Keratinocyte (primary cell): Measurements from ENCODE around the gene LDLRAP1. TPM values are rescaled to one million over a fixed set of nuclear protein-coding genes. Genes with fewer than 3 reads are reported as not detected.

Experiments
- DNase-seq: peaks from one replicate; pipeline ENCODE4 v3.0.0-alpha.2; 2011; ENCODE audit warnings: low read depth, missing footprints, low spot score
- FAIRE-seq: peaks from 2 replicates; lab custom pipeline; 2011; peaks lifted over from hg19 to GRCh38; lab: Jason Lieb, UNC
- H2AFZ ChIP-seq: 2 replicates; pipeline ENCODE4 v1.6.0; 2012; ENCODE audit warnings: low read length, control low read depth, inconsistent platforms; ENCODE audit not compliant: control insufficient read depth
- H3K27ac ChIP-seq: 2 replicates; pipeline ENCODE4 v1.5.1; 2011; ENCODE audit warnings: low read length; ENCODE audit not compliant: control insufficient read depth, insufficient read depth
- H3K27me3 ChIP-seq: 3 replicates; pipeline ENCODE4 v1.6.0; 2011; ENCODE audit warnings: low read length; ENCODE audit not compliant: control insufficient read depth, insufficient read depth; ENCODE audit errors: extremely low read depth
- H3K36me3 ChIP-seq, 2 experiments: 2 replicates in 1 of 2; 3 replicates in 1 of 2; pipeline ENCODE4 v1.5.1; 2011; ENCODE audit warnings: low read length in 2 of 2, mild to moderate bottlenecking in 1 of 2; ENCODE audit not compliant: control insufficient read depth in 2 of 2, insufficient read depth in 2 of 2; ENCODE audit errors: extremely low read depth in 1 of 2
- H3K4me1 ChIP-seq: 3 replicates; pipeline ENCODE4 v1.5.1; 2011; ENCODE audit warnings: low read length; ENCODE audit not compliant: control insufficient read depth, insufficient read depth; ENCODE audit errors: extremely low read depth
- H3K4me2 ChIP-seq: 3 replicates; pipeline ENCODE4 v1.6.0; 2011; ENCODE audit warnings: low read depth, low read length; ENCODE audit not compliant: control insufficient read depth, insufficient read depth; ENCODE audit errors: extremely low read depth
- H3K4me3 ChIP-seq, 3 experiments: fragments of 200-600 bp in 1 of 3; sonication (generic) in 1 of 3; 2 replicates in 2 of 3; 3 replicates in 1 of 3; pipeline ENCODE4 v1.5.1; 2011 to 2016; ENCODE audit warnings: low read length in 3 of 3, mild to moderate bottlenecking in 3 of 3, control low read depth in 2 of 3, inconsistent platforms in 1 of 3, low read depth in 1 of 3, mixed read lengths in 1 of 3, mixed run types in 1 of 3, moderate library complexity in 1 of 3; ENCODE audit not compliant: control insufficient read depth in 2 of 3, insufficient read depth in 2 of 3; ENCODE audit errors: extremely low read depth in 1 of 3
- H3K79me2 ChIP-seq: 2 replicates; pipeline ENCODE4 v1.6.0; 2012; ENCODE audit warnings: low read length; ENCODE audit not compliant: control insufficient read depth, insufficient read depth
- H3K9ac ChIP-seq: 3 replicates; pipeline ENCODE4 v1.6.0; 2011; ENCODE audit warnings: low read length; ENCODE audit not compliant: control insufficient read depth, insufficient read depth; ENCODE audit errors: extremely low read depth
- H3K9me1 ChIP-seq: 3 replicates; pipeline ENCODE4 v1.6.0; 2011; ENCODE audit warnings: low read length; ENCODE audit not compliant: control insufficient read depth, insufficient read depth; ENCODE audit errors: extremely low read depth
- H3K9me3 ChIP-seq: 2 replicates; pipeline ENCODE4 v1.5.1; 2012; ENCODE audit warnings: low read depth, low read length; ENCODE audit not compliant: control insufficient read depth
- H4K20me1 ChIP-seq: 3 replicates; pipeline ENCODE4 v1.6.0; 2011; ENCODE audit warnings: low read length; ENCODE audit not compliant: control insufficient read depth, insufficient read depth; ENCODE audit errors: extremely low read depth
- CTCF ChIP-seq, 3 experiments: IDR thresholded peaks in 1 of 3; conservative IDR thresholded peaks in 1 of 3; optimal IDR thresholded peaks in 1 of 3; 2 replicates in 2 of 3; 3 replicates in 1 of 3; pipeline versions ENCODE3 to v1.5.1; 2011; ENCODE audit warnings: low read length in 3 of 3, mild to moderate bottlenecking in 3 of 3, moderate library complexity in 2 of 3, control low read depth in 1 of 3, inconsistent platforms in 1 of 3; ENCODE audit not compliant: insufficient read depth in 2 of 3; ENCODE audit errors: extremely low read depth in 1 of 3
- EZH2 ChIP-seq: IDR thresholded peaks from one replicate; pipeline ENCODE4 v1.6.1; 2012; ENCODE audit warnings: inconsistent platforms, mild to moderate bottlenecking, low read length, moderate library complexity
- dilution Hi-C: fragments of 300-500 bp; cut with MboI; formaldehyde crosslinking; loops from one replicate; pipeline ENCODE4 v1.7.0; 2020; ENCODE audit warnings: low sequenced_read_pairs; ENCODE audit not compliant: extremely low pct_ligation_motif_present
- polyA plus RNA-seq, 5 experiments: library from polyadenylated mRNA; depleted of rRNA in 3 of 5; stranded (reverse) in 3 of 5; stranded (forward) in 1 of 5; unstranded in 1 of 5; fragments of >200 nt; gene quantifications; 1 replicate in 1 of 5; 2 replicates in 3 of 5; 3 replicates in 1 of 5; pipeline versions ENCODE4 v1.2.1 to v1.2.3, GENCODE V29; 2011 to 2012; ENCODE audit warnings: missing spikeins in 2 of 5, low read depth in 1 of 5, low replicate concordance in 1 of 5

Gene LDLRAP1
- polyA plus RNA-seq, 1 donor (not counting 4 experiments of a cell fraction or from before 2014, with no cell fraction given), result 22.3 TPM

GRCh38 chr1:25590096-25590824, 46.9 kb downstream of the LDLRAP1 start:
- Histone ChIP-seq H4K20me1 (no peaks in the 10 kb centered on the region), H3K27me3 (no peaks in the 10 kb centered on the region), H3K9me3 (no peaks in the 10 kb centered on the region), H3K4me3 (no peak overlapping the region), H3K4me1 (no peaks in the 10 kb centered on the region), H2AFZ (no peak overlapping the region), H3K27ac (no peak overlapping the region), H3K4me2 (no peak overlapping the region), H3K79me2 (no peaks in the 10 kb centered on the region), H3K9ac (no peak overlapping the region), H3K36me3 (no peaks in the 10 kb centered on the region), H3K9me1 (no peaks in the 10 kb centered on the region)
- no peak for TF ChIP-seq EZH2
- TF ChIP-seq CTCF (optimal IDR thresholded peaks at IDR 0.05 in 1 of 3, IDR thresholded peaks at IDR 0.05 in 1 of 3, conservative IDR thresholded peaks at IDR 0.05 in 1 of 3; ENCODE audit: extremely low read depth in 1 of 3, insufficient read depth in 2 of 3, low read length in 3 of 3), result peak in 1 of 3 experiments; percentile 5
- dilution Hi-C loops, result no loop called here
- DNase-seq, result no peak
- FAIRE-seq, result no peak

- dilution Hi-C loops, result no loop called here
- H3K27ac ChIP-seq, result no peak overlapping the region
- TF ChIP-seq CTCF (optimal IDR thresholded peaks at IDR 0.05 in 1 of 3, IDR thresholded peaks at IDR 0.05 in 1 of 3, conservative IDR thresholded peaks at IDR 0.05 in 1 of 3; ENCODE audit: extremely low read depth in 1 of 3, insufficient read depth in 2 of 3, low read length in 3 of 3), result no peak
- TF ChIP-seq EZH2, result no peak
Observed at GRCh38 chr1:25593861-25594260, 50.5 kb downstream of the LDLRAP1 start.

More at GRCh38 chr1:25593861-25594260, 50.5 kb downstream of the LDLRAP1 start:
- Histone ChIP-seq H3K4me2 (no peak overlapping the region), H3K9ac (no peak overlapping the region), H3K9me3 (no peaks in the 10 kb centered on the region), H4K20me1 (no peaks in the 10 kb centered on the region), H3K9me1 (no peaks in the 10 kb centered on the region), H3K4me3 (no peak overlapping the region), H3K36me3 (no peaks in the 10 kb centered on the region), H3K79me2 (no peaks in the 10 kb centered on the region), H3K4me1 (no peaks in the 10 kb centered on the region), H2AFZ (no peak overlapping the region), H3K27me3 (no peaks in the 10 kb centered on the region)
- FAIRE-seq (no peak), DNase-seq (no peak)
